ENCODE measurements around the gene TMEM106B. TPM values are rescaled to one million over a fixed set of nuclear protein-coding genes. Genes with fewer than 3 reads are reported as not detected.

Gene TMEM106B
- total RNA-seq, 1 donor from 2014 or later = 22.1 TPM

DNA sequence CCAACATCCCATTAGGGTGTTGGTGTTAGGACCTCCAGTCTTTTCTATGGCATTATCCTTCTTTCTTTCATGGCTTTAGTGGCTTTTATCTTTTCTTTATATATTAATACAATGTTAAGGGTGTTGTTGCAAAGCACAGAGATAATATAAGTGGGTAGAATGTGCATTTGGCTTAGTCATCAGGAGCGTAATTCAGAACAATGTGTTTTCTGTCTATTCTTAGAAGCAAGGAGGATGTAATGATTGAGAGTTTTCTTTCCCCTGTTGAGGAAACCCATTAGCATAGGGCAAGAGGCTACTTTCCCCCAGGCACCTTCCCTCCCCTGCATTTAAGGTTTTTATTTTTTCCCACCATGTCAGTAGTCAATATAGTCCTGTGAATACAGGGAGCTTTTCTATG, 79.7 kb downstream of the TMEM106B start:
- POLR2A ChIA-PET = no interaction called here
- TF ChIP-seq, protein P1, sequence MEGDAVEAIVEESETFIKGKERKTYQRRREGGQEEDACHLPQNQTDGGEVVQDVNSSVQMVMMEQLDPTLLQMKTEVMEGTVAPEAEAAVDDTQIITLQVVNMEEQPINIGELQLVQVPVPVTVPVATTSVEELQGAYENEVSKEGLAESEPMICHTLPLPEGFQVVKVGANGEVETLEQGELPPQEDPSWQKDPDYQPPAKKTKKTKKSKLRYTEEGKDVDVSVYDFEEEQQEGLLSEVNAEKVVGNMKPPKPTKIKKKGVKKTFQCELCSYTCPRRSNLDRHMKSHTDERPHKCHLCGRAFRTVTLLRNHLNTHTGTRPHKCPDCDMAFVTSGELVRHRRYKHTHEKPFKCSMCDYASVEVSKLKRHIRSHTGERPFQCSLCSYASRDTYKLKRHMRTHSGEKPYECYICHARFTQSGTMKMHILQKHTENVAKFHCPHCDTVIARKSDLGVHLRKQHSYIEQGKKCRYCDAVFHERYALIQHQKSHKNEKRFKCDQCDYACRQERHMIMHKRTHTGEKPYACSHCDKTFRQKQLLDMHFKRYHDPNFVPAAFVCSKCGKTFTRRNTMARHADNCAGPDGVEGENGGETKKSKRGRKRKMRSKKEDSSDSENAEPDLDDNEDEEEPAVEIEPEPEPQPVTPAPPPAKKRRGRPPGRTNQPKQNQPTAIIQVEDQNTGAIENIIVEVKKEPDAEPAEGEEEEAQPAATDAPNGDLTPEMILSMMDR (IDR thresholded peaks at IDR 0.05) = no peak
- intact Hi-C loops (cut with micrococcal nuclease) = no loop called here
- Mint-ChIP-seq H3K27ac (no peak overlapping the region), H3K27me3 (peaks cover 5% of the 10 kb centered on the region), H3K4me3 (no peak overlapping the region), H3K36me3 (ENCODE audit: low read depth) (no peaks in the 10 kb centered on the region), H3K9me3 (peaks cover 9% of the 10 kb centered on the region), H3K4me1 (peaks cover 12% of the 10 kb centered on the region)
- ATAC-seq (ENCODE audit: low read depth) = no peak
- CTCF ChIA-PET = interaction anchor here (1.3 kb wide), 1 partner anchor 11 kb away, joined by 3 read pairs; no protein-coding TSS in a partner anchor
- DNase-seq = no peak

DNA sequence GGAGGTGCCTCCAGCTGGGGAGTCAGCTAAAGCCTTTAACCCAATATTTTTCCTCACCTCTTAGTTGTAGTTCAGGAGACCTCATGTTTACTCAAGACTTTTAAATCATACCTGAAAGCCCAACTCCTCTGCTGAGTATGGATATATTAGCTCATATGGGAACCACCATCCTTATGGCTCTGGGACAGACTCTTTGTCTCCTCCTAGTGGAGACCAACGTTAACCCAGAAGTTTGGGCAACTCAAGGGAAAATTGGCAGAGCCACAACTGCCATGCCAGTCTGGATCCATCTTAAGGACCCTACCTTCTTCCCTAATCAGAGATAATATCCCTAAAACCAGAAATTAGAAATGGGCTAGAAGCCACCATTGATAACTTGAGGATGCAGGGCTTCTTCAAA, 80.8 kb downstream of the TMEM106B start:
- intact Hi-C loops (cut with micrococcal nuclease) = no loop called here
- no peak for DNase-seq
- TF ChIP-seq, protein P1 (IDR thresholded peaks at IDR 0.05) = no peak
- Mint-ChIP-seq H3K4me1 (peaks cover 12% of the 10 kb centered on the region), H3K9me3 (peaks cover 9% of the 10 kb centered on the region), H3K36me3 (ENCODE audit: low read depth) (no peaks in the 10 kb centered on the region), H3K27ac (no peak overlapping the region), H3K4me3 (no peak overlapping the region), H3K27me3 (peaks cover 5% of the 10 kb centered on the region)
- ATAC-seq (ENCODE audit: low read depth) = no peak
- POLR2A ChIA-PET = no interaction called here
- CTCF ChIA-PET = interaction anchor here (1.3 kb wide), 1 partner anchor 10 kb away, joined by 3 read pairs; no protein-coding TSS in a partner anchor

Other genes with a start within 250 kb of the TMEM106B start
- gene VWDE, start 192.6 kb downstream of the TMEM106B start, total RNA-seq = not detected in 2 replicates

Data from activated B cell treated with CpG ODN at 0.5 μM for 24 hours (primary cell).